ENCODE results near the gene CD22. TPM values are rescaled to one million over a fixed set of nuclear protein-coding genes. Genes with fewer than 3 reads are reported as not detected.

Gene CD22
- total and polyA plus RNA-seq, 10 of the 15 experiments (the other 5 are each of a cell fraction or from before 2014, with no cell fraction given) = 23.0 to 344 (median 181) TPM

- TF ChIP-seq MTA3 (IDR thresholded peaks at IDR 0.05; ENCODE audit: borderline replicate concordance, low read length) (no peak), CTCF (IDR thresholded peaks at IDR 0.05 in 2 of 3, conservative IDR thresholded peaks at IDR 0.05 in 1 of 3; ENCODE audit: control insufficient read depth in 2 of 3, extremely low read depth in 1 of 3, insufficient read depth in 1 of 3, low read depth in 3 of 3, low read length in 3 of 3) (no peak), NBN (IDR thresholded peaks at IDR 0.05) (no peak), GATAD2B (conservative IDR thresholded peaks at IDR 0.05; ENCODE audit: low read depth) (no peak), NFYA (IDR thresholded peaks at IDR 0.05; ENCODE audit: borderline replicate concordance, low read depth, low read length) (no peak), ZBTB33 (IDR thresholded peaks at IDR 0.05) (no peak)
Observed at GRCh38 chr19:35293808-35294207, 35.2 kb upstream of the CD22 start (continued).

- FAIRE-seq (no peak), ATAC-seq (no peak), DNase-seq (ENCODE audit: low read depth, low spot score) (no peak)
- Histone ChIP-seq H3K79me2 (ENCODE audit: control insufficient read depth, insufficient read depth, low read length) (no peaks in the 10 kb centered on the region), H3K27ac (ENCODE audit: control insufficient read depth, insufficient read depth) (no peak overlapping the region), H3K4me2 (ENCODE audit: control insufficient read depth, insufficient read depth) (no peak overlapping the region), H3K4me1 (ENCODE audit: control insufficient read depth, insufficient read depth, low read length) (peaks cover 26% of the 10 kb centered on the region), H3K9me3 (replicated peaks; ENCODE audit: control insufficient read depth, insufficient read depth, low read length) (no peaks in the 10 kb centered on the region), H2AFZ (ENCODE audit: control insufficient read depth, low read depth, low read length) (no peak overlapping the region), H3K36me3 (ENCODE audit: control insufficient read depth in 2 of 2, insufficient read depth in 2 of 2, low read length in 1 of 2) (no peaks in the 10 kb centered on the region), H4K20me1 (ENCODE audit: control insufficient read depth, insufficient read depth) (no peaks in the 10 kb centered on the region), H3K27me3 (replicated peaks in 1 of 2; ENCODE audit: control insufficient read depth in 2 of 2, insufficient read depth in 2 of 2, low read length in 1 of 2) (no peaks in the 10 kb centered on the region; a peak in 1 of 4 replicates), H3K4me3 (no peak overlapping the region), H3K9ac (ENCODE audit: control insufficient read depth, insufficient read depth, low read length) (no peak overlapping the region)
- no TSS peak for BruUV-seq (replicated peaks)
- in situ Hi-C loops (cut with MboI) = no loop called here
- ChIA-PET CTCF (no interaction called here), SMC1A (ENCODE audit: uncharacterized antibody, unreplicated experiment) (interaction anchor here (0.9 kb wide), 1 partner anchor 58 kb away, joined by 3 read pairs; no protein-coding TSS in a partner anchor), RAD21 (ENCODE audit: unreplicated experiment) (interaction anchor here (0.9 kb wide), 1 partner anchor 36 kb away, joined by 4 read pairs; no protein-coding TSS in a partner anchor), POLR2A (no interaction called here)
- intact Hi-C loops (cut with micrococcal nuclease; ENCODE audit: unreplicated experiment) = no loop called here
- 16% methylated on average over 3 of the region's 3 CpGs for WGBS (ENCODE audit: insufficient coverage, insufficient replicate concordance, low lambda C conversion rate, missing lambda C conversion rate)
- TF ChIP-seq CBX5 (IDR thresholded peaks at IDR 0.05; ENCODE audit: low read depth) = no peak
- TF ChIP-seq RFX5 (IDR thresholded peaks at IDR 0.05; ENCODE audit: low read depth, low read length) = no peak
- TF ChIP-seq EP300 (IDR thresholded peaks at IDR 0.05; ENCODE audit: borderline replicate concordance in 1 of 2, control insufficient read depth in 1 of 2, low read depth in 2 of 2, low read length in 2 of 2) = no peak
- TF ChIP-seq ATF2 (IDR thresholded peaks at IDR 0.05; ENCODE audit: low read length) = no peak
- TF ChIP-seq IKZF1 (conservative IDR thresholded peaks at IDR 0.05) = no peak
- TF ChIP-seq NR2C2 (IDR thresholded peaks at IDR 0.05; ENCODE audit: borderline replicate concordance, control insufficient read depth, insufficient read length, low read depth) = no peak
- TF ChIP-seq ZNF24 (IDR thresholded peaks at IDR 0.05) = no peak
- no peak for TF ChIP-seq ZBED1 (IDR thresholded peaks at IDR 0.05; ENCODE audit: borderline replicate concordance)
- TF ChIP-seq ZNF622 (IDR thresholded peaks at IDR 0.05) = no peak
- TF ChIP-seq MEF2A (IDR thresholded peaks at IDR 0.05; ENCODE audit: insufficient read depth, low read depth, low read length) = no peak
- TF ChIP-seq SMC3 (IDR thresholded peaks at IDR 0.05; ENCODE audit: borderline replicate concordance, low read length) = no peak
- no peak for TF ChIP-seq ZNF207 (IDR thresholded peaks at IDR 0.05; ENCODE audit: borderline replicate concordance)
Observed at GRCh38 chr19:35294328-35294727, 34.7 kb upstream of the CD22 start.
